Stomach (tissue), 9 donors: ENCODE results near the gene ZXDC. TPM values are rescaled to one million over a fixed set of nuclear protein-coding genes. Genes with fewer than 3 reads are reported as not detected.

Source experiments
- DNase-seq, 2 donors: peaks; one replicate each; pipeline versions ENCODE4 v3.0.0 to v3.0.0-alpha.2; 2013 to 2019
- H3K27ac ChIP-seq, 5 donors: fragments of 200-600 bp in 4 of 5; sonication (generic) in 4 of 5; one replicate each; pipeline ENCODE4 v1.5.1; 2013 to 2019; ENCODE audit warnings: mild to moderate bottlenecking in 1 of 5, moderate library complexity in 1 of 5
- H3K27me3 ChIP-seq, 3 donors: fragments of 200-600 bp; sonication (generic); one replicate each; pipeline ENCODE4 v1.5.1; 2017 to 2019; ENCODE audit warnings: mixed run types in 1 of 3
- H3K36me3 ChIP-seq, 4 donors: fragments of 200-600 bp; sonication (generic); 1 replicate in 3 of 4; 2 replicates in 1 of 4; pipeline ENCODE4 v1.5.1; 2016 to 2019
- H3K4me1 ChIP-seq, 4 donors: fragments of 200-600 bp; sonication (generic); one replicate each; pipeline ENCODE4 v1.5.1; 2016 to 2019
- H3K4me3 ChIP-seq, 4 donors: fragments of 200-600 bp; sonication (generic) in 3 of 4; one replicate each; pipeline ENCODE4 v1.5.1; 2016 to 2019; ENCODE audit warnings: mild to moderate bottlenecking in 1 of 4
- H3K9me3 ChIP-seq, 4 donors: fragments of 200-600 bp; sonication (generic); one replicate each; pipeline ENCODE4 v1.5.1; 2016 to 2019
- EP300 ChIP-seq: sonication (generic); formaldehyde crosslinking; IDR thresholded peaks from one replicate; pipeline ENCODE4 v1.6.1; 2017; ENCODE audit warnings: antibody characterized with exemption
- POLR2A ChIP-seq, 4 donors: fragments of 450-650 bp; IDR thresholded peaks; one replicate each; pipeline ENCODE4 v1.6.1; 2016; ENCODE audit warnings: antibody characterized with exemption in 4 of 4, control low read depth in 2 of 4, mild to moderate bottlenecking in 1 of 4, moderate library complexity in 1 of 4
- POLR2AphosphoS5 ChIP-seq, 3 donors: sonication (generic); formaldehyde crosslinking; IDR thresholded peaks; one replicate each; pipeline ENCODE4 v1.6.1; 2016; ENCODE audit warnings: antibody characterized with exemption in 3 of 3
- WGBS, 5 donors: extraction: QIAGEN DNeasy Blood & Tissue Kit in 3 of 5; methylation state at CpG; one replicate each; pipeline versions ENCODE4 v1.1.5 to v1.1.7; 2013 to 2018; 5-methylcytosine and 5-hydroxymethylcytosine counted together
- intact Hi-C: fragments of 100-400 bp; cut with DNase I; formaldehyde crosslinking; loops from one replicate; pipeline ENCODE4 v1.15.1; 2023; ENCODE audit warnings: low total_unique reads
- polyA plus RNA-seq, 3 donors: library from polyadenylated mRNA; stranded (reverse); fragments of 200-250 nt; gene quantifications; one replicate each; pipeline ENCODE4 v1.2.3, GENCODE V29; 2013
- total RNA-seq, 5 donors: library from RNA; depleted of rRNA; stranded (reverse); fragments of >200 nt; gene quantifications; one replicate each; pipeline versions ENCODE4 v1.1.0 to v1.2.3, GENCODE V29; 2014 to 2016
- TF ChIP-seq, protein P1 (sequence below), 7 experiments: fragments of 450-650 bp in 4 of 7; fragments of 200-600 bp in 3 of 7; sonication (generic) in 3 of 7; IDR thresholded peaks; one replicate each; pipeline ENCODE4 v1.5.1; 2016 to 2019; ENCODE audit warnings: antibody characterized with exemption in 7 of 7, control low read depth in 2 of 7, mild to moderate bottlenecking in 1 of 7
- donor health status: healthy with polysubstance abuse.
- donor health status: Bipolar disorder and iron deficiency.
- donor health status: healthy.

The ZXDC gene
- total and polyA plus RNA-seq, 8 donors = 6.1 to 73.2 (median 22.4) TPM

- H3K9me3 ChIP-seq = no peaks in the 10 kb centered on the region
- peak overlapping the region; percentile 89 to 99 (median 98) for H3K27ac ChIP-seq
- peak overlapping the region; percentile 67 to 90 (median 70) for H3K4me3 ChIP-seq
- WGBS, 5 donors = 3 to 11% (median 4%) methylated on average over 19 to 72 of the region's 72 CpGs
- H3K36me3 ChIP-seq = peaks cover 18 to 24% (median 22%) of the 10 kb centered on the region in 4 donors
- intact Hi-C loops = no loop called here
- TF ChIP-seq POLR2A (IDR thresholded peaks at IDR 0.05) = no peak
- no peak for TF ChIP-seq EP300
- TF ChIP-seq POLR2AphosphoS5 (IDR thresholded peaks at IDR 0.05) = no peak
- TF ChIP-seq, protein P1, sequence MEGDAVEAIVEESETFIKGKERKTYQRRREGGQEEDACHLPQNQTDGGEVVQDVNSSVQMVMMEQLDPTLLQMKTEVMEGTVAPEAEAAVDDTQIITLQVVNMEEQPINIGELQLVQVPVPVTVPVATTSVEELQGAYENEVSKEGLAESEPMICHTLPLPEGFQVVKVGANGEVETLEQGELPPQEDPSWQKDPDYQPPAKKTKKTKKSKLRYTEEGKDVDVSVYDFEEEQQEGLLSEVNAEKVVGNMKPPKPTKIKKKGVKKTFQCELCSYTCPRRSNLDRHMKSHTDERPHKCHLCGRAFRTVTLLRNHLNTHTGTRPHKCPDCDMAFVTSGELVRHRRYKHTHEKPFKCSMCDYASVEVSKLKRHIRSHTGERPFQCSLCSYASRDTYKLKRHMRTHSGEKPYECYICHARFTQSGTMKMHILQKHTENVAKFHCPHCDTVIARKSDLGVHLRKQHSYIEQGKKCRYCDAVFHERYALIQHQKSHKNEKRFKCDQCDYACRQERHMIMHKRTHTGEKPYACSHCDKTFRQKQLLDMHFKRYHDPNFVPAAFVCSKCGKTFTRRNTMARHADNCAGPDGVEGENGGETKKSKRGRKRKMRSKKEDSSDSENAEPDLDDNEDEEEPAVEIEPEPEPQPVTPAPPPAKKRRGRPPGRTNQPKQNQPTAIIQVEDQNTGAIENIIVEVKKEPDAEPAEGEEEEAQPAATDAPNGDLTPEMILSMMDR (IDR thresholded peaks at IDR 0.05) = no peak
- peak; percentile 53 to 79 for DNase-seq
- no peaks in the 10 kb centered on the region for H3K27me3 ChIP-seq
- H3K4me1 ChIP-seq = peaks cover 33 to 52% (median 46%) of the 10 kb centered on the region in 4 donors
Measured at GRCh38 chr3:126474498-126475412, 936 bp downstream of the ZXDC start.

DNA sequence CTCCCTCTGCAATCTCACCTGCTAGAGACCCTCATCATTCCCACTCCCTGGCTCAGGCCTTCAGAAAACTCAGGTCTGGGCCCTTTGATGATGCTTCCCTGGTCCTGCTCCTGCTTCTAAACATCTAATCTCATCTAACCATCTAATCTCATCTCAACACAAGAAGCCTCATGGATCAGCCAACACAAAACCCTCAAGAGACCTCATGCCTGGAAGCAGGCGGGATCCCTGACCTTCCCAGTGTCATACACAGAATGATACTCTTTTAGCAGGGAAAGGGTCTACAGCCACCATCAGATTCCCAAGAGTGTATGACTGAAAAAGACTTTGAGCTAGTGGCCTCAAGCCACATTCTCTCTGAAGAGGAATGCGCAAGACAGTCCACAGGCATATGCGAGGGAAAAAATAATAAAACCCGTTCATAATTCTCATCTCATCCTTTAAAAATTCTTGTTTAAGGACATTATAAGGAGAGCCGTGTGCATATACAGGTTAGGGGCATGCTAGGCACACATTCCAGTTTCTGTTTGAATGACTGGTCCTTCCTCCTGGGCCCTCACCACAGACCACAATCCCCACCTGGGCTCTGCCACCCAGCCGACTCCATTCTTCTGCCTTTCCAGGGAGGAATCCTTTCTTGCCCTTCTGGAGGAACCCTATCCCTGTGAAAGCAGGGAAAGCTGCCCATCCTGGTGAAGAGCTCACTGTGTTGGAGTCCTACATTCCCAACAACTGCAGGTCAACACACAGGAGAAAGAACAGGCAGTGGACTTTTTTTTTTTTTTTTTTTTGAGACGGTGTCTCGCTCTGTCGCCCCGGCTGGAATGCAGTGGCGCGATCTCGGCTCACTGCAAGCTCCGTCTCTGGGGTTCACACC is 2.2 kb downstream of the ZXDC start:
- 38 to 60% (median 53%) methylated on average over 13 to 14 of the region's 14 CpGs for WGBS, 5 donors
- intact Hi-C loops = no loop called here
- Histone ChIP-seq H3K27ac (peak overlapping the region in 3 of 5 donors; percentile 51 to 99 (median 98)), H3K36me3 (peaks cover 29 to 37% (median 34%) of the 10 kb centered on the region in 4 donors), H3K27me3 (no peaks in the 10 kb centered on the region), H3K9me3 (no peaks in the 10 kb centered on the region), H3K4me1 (peaks cover 33 to 63% (median 51%) of the 10 kb centered on the region in 4 donors), H3K4me3 (peak overlapping the region; percentile 67 to 90 (median 70))
- no peak for DNase-seq
- TF ChIP-seq EP300 = no peak
- TF ChIP-seq, protein P1 (IDR thresholded peaks at IDR 0.05) = no peak
- no peak for TF ChIP-seq POLR2AphosphoS5 (IDR thresholded peaks at IDR 0.05)
- no peak for TF ChIP-seq POLR2A (IDR thresholded peaks at IDR 0.05)

GRCh38 chr3:126472277-126473006 is 3.2 kb downstream of the ZXDC start:
- peaks cover 33 to 73% (median 52%) of the 10 kb centered on the region in 4 donors for H3K4me1 ChIP-seq
- intact Hi-C loops = no loop called here
- TF ChIP-seq POLR2A (IDR thresholded peaks at IDR 0.05) = no peak
- peak; percentile 76 to 92 (median 76) for TF ChIP-seq POLR2AphosphoS5 (IDR thresholded peaks at IDR 0.05)
- no peak for TF ChIP-seq EP300
- 20 to 31% (median 23%) methylated on average over 8 of the region's 8 CpGs for WGBS, 5 donors
- H3K27me3 ChIP-seq = no peaks in the 10 kb centered on the region
- H3K27ac ChIP-seq = peak overlapping the region in 4 of 5 donors; percentile 23 to 63 (median 55)
- peak; percentile 71 to 76 for DNase-seq
- peak overlapping the region in 2 of 4 donors; percentile 67 to 90 for H3K4me3 ChIP-seq
- no peaks in the 10 kb centered on the region for H3K9me3 ChIP-seq
- peaks cover 39 to 47% (median 45%) of the 10 kb centered on the region in 4 donors for H3K36me3 ChIP-seq

GRCh38 chr3:126469479-126469878 is 6.2 kb downstream of the ZXDC start:
- Histone ChIP-seq H3K4me3 (no peak overlapping the region), H3K9me3 (no peaks in the 10 kb centered on the region), H3K4me1 (peaks cover 32 to 90% (median 54%) of the 10 kb centered on the region in 4 donors), H3K36me3 (peaks cover 67 to 77% (median 75%) of the 10 kb centered on the region in 4 donors), H3K27ac (no peak overlapping the region), H3K27me3 (no peaks in the 10 kb centered on the region)
- TF ChIP-seq, protein P1 (IDR thresholded peaks at IDR 0.05) = no peak
- TF ChIP-seq POLR2AphosphoS5 (IDR thresholded peaks at IDR 0.05) = no peak
- TF ChIP-seq EP300 = no peak
- TF ChIP-seq POLR2A (IDR thresholded peaks at IDR 0.05) = no peak
- intact Hi-C loops = no loop called here
- WGBS, 5 donors = 94 to 96% (median 94%) methylated on average over 11 of the region's 11 CpGs
- no peak for DNase-seq
